HT-29 (cell line): ENCODE results near the gene PCDHB5. TPM values are rescaled to one million over a fixed set of nuclear protein-coding genes. Genes with fewer than 3 reads are reported as not detected.
"Not testable (repeated sequence)": the region's sequence is repeated elsewhere in the genome, so short reads cannot be mapped to it uniquely, and the experiment has no call there.

Experiments
- DNase-seq: peaks from one replicate; pipeline ENCODE4 v3.0.0-alpha.2; 2015; ENCODE audit warnings: low spot score
- total RNA-seq: library from RNA; depleted of rRNA; stranded (reverse); fragments of >200 nt; shearing (Covaris generic); gene quantifications from 2 replicates; pipeline ENCODE4 v1.2.3, GENCODE V29; 2014

PCDHB5 gene
- total RNA-seq, 1 experiment from 2014 or later = not detected

GRCh38 chr5:141151632-141152031, 16.6 kb downstream of the PCDHB5 start:
- not testable (repeated sequence) for DNase-seq

DNA sequence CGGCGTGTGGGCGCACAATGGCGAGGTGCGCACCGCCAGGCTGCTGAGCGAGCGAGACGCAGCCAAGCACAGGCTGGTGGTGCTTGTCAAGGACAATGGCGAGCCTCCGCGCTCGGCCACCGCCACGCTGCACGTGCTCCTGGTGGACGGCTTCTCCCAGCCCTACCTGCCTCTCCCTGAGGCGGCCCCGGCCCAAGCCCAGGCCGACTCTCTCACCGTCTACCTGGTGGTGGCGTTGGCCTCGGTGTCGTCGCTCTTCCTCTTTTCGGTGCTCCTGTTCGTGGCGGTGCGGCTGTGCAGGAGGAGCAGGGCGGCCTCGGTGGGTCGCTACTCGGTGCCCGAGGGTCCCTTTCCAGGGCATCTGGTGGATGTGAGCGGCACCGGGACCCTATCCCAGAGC, 17.1 kb downstream of the PCDHB5 start:
- DNase-seq = not testable (repeated sequence)

GRCh38 chr5:141155540-141156374, 20.8 kb downstream of the PCDHB5 start:
- no peak for DNase-seq

GRCh38 chr5:141157356-141157755, 22.4 kb downstream of the PCDHB5 start:
- DNase-seq = not testable (repeated sequence)

- DNase-seq = not testable (repeated sequence)
Measured at GRCh38 chr5:141157901-141158300, 22.9 kb downstream of the PCDHB5 start.

GRCh38 chr5:141172381-141173204, 37.6 kb downstream of the PCDHB5 start, which contains the start of gene PCDHB7:
TSS of gene PCDHB7 (plus strand) at chr5:141172644. CDS start at chr5:141172836, 192 bp downstream.
- DNase-seq = peak; percentile 16

DNA sequence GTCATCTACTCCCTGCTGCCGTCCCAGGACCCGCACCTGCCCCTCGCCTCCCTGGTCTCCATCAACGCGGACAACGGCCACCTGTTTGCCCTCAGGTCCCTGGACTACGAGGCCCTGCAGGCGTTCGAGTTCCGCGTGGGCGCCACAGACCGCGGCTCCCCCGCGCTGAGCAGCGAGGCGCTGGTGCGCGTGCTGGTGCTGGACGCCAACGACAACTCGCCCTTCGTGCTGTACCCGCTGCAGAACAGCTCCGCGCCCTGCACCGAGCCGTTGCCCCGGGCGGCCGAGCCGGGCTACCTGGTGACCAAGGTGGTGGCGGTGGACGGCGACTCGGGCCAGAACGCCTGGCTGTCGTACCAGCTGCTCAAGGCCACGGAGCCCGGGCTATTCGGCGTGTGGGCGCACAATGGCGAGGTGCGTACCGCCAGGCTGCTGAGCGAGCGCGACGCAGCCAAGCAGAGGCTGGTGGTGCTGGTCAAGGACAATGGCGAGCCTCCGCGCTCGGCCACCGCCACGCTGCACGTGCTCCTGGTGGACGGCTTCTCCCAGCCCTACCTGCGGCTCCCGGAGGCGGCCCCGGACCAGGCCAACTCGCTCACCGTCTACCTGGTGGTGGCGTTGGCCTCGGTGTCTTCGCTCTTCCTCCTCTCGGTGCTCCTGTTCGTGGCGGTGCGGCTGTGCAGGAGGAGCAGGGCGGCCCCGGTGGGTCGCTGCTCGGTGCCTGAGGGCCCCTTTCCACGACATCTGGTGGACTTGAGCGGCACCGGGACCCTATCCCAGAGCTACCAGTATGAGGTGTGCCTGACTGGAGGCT, 39.5 kb downstream of the PCDHB5 start:
- DNase-seq = not testable (repeated sequence)

DNA sequence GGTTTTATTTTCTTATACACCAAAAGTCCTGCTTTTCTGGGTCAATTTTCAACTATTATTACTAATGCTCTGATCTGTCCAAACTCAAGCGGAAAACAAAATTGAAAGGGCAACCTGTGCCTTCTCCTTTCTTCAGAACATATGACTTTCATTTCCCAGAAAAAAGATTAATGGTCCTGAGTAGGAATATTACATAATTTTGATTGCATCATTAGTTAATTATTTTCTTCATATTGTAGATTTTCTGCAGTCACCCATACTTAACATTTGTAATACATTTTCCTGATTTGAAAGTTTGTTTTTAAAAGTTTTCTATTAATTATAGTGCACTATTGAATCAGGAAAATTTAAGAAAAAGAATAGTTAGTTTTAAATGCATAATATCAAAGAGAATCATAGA, 40.9 kb downstream of the PCDHB5 start:
- no peak for DNase-seq

GRCh38 chr5:141177577-141178191, 42.7 kb downstream of the PCDHB5 start, which contains the start of gene PCDHB8:
TSS of gene PCDHB8 (plus strand) at chr5:141177790. CDS start at chr5:141178035, 245 bp downstream.
- DNase-seq = not testable (repeated sequence)

DNA sequence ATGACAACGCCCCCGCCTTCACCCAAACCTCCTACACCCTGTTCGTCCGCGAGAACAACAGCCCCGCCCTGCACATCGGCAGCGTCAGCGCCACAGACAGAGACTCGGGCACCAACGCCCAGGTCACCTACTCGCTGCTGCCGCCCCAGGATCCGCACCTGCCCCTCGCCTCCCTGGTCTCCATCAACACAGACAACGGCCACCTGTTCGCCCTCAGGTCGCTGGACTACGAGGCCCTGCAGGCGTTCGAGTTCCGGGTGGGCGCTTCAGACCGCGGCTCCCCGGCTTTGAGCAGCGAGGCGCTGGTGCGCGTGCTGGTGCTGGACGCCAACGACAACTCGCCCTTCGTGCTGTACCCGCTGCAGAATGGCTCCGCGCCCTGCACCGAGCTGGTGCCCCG, 44.4 kb downstream of the PCDHB5 start:
- DNase-seq = not testable (repeated sequence)

DNA sequence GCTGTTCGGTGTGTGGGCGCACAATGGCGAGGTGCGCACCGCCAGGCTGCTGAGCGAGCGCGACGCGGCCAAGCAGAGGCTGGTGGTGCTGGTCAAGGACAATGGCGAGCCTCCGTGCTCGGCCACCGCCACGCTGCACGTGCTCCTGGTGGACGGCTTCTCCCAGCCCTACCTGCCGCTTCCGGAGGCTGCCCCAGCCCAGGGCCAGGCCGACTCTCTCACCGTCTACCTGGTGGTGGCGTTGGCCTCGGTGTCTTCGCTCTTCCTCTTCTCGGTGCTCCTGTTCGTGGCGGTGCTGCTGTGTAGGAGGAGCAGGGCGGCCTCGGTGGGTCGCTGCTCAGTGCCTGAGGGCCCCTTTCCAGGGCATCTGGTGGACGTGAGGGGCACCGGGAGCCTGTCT, 44.9 kb downstream of the PCDHB5 start:
- not testable (repeated sequence) for DNase-seq

DNA sequence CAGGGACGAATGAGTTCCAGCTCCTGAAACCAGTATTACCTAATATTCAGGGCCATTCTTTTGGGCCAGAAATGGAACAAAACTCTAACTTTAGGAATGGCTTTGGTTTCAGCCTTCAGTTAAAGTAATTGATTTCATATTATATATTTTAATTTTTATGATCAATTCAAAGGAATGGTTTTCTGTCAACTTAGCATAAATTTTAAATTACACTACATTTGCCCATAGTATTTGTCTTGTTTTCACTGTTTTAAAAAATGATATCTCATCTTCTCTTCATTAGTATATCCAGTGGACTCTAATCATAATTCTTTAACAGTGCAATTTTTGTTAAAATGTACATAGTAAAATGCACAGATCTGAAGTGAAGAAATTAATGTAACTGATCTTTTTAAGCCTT, 45.3 kb downstream of the PCDHB5 start:
- no peak for DNase-seq

- DNase-seq = peak; percentile 35
Measured at GRCh38 chr5:141182248-141182647, 47.2 kb downstream of the PCDHB5 start, which contains the start of gene PCDHB16. TSS of gene PCDHB16 (plus strand) at chr5:141182387. CDS start at chr5:141182560, 173 bp downstream.

DNA sequence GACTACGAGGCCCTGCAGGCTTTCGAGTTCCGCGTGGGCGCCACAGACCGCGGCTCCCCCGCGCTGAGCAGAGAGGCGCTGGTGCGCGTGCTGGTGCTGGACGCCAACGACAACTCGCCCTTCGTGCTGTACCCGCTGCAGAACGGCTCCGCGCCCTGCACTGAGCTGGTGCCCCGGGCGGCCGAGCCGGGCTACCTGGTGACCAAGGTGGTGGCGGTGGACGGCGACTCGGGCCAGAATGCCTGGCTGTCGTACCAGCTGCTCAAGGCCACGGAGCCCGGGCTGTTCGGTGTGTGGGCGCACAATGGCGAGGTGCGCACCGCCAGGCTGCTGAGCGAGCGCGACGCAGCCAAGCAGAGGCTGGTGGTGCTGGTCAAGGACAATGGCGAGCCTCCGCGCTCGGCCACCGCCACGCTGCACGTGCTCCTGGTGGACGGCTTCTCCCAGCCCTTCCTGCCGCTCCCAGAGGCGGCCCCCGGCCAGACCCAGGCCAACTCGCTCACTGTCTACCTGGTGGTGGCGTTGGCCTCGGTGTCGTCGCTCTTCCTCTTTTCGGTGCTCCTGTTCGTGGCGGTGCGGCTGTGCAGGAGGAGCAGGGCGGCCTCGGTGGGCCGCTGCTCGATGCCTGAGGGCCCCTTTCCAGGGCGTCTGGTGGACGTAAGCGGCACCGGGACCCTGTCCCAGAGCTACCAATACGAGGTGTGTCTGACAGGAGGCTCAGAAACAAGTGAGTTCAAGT, 49.3 kb downstream of the PCDHB5 start:
- DNase-seq = not testable (repeated sequence)

DNA sequence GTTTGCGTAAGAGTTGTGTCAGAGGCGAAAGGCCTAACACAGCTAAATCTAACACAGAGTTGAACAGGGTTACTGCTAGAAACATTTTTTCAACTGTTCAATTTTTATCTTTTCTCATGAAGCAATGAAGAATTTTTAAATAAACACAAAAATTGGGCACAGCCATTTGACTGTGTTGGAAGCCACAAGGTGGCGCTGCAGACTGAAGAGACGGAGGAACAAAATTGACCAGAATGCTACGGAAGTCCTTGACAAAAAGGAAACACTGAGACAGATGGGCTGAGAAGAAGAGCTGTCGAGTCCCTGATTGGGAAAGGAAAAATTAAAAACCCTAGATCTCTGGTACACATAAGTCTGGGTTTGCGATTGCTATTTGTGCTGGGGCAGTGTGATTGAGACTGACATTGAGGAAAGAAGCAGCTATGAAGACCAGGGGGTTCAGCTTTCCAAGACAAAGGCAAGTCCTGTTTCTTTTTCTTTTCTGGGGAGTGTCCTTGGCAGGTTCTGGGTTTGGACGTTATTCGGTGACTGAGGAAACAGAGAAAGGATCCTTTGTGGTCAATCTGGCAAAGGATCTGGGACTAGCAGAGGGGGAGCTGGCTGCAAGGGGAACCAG, 52.0 kb downstream of the PCDHB5 start, which contains the start of gene PCDHB9:
TSS of gene PCDHB9 (plus strand) at position 265 of the 616 bp plus-strand sequence. CDS start at position 423, 158 bp downstream.
- no peak for DNase-seq
